GM12873 (cell line): ENCODE measurements around the gene RAP1GAP2.

Source experiments
- CTCF ChIP-seq: IDR thresholded peaks from 2 replicates; pipeline ENCODE4 v1.5.1; 2012; ENCODE audit warnings: low read depth, mild to moderate bottlenecking, moderate library complexity, low read length, control low read depth; ENCODE audit not compliant: insufficient read depth; ENCODE audit errors: missing control alignments

Gene RAP1GAP2

DNA sequence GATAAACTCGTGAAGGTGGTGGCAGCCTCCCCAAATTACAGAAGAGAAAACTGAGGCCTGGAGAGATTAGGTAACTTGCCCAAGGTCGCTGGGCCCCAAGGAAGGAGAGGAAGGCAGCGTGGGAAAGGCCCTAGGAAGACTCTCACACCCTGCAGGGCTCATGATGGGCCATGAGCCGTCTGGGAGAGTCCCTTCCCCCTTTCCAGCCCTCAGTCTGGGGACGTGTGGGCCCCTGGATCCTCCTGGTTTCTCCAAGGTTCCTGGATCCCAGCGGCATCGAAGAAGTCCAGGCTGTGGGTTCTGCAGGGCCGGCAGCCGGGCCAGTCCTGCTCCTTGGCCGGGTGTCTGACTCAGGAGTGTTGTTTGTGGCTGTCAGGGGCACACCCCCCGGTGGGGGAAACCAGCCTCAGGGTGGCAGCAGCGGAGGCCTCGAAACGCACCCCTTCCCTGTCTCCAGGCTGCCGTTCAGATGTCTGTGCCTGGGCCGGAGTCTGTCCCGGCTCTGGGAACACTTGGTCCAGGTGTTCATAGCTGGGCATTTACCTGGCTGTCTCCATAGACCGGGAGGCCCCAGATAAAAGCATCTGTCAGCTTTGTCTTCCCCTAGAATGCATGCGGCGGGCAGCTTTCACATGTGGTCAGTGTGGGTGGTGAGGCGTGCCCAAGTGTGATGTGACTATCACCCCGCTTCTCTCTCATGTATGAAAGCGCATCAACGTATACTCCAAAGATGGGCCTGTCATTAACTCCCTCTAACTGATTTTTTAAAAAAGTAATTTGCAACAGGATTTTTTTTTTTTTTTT lies 3.7 kb upstream of the RAP1GAP2 start:
- TF ChIP-seq CTCF: no peak

DNA sequence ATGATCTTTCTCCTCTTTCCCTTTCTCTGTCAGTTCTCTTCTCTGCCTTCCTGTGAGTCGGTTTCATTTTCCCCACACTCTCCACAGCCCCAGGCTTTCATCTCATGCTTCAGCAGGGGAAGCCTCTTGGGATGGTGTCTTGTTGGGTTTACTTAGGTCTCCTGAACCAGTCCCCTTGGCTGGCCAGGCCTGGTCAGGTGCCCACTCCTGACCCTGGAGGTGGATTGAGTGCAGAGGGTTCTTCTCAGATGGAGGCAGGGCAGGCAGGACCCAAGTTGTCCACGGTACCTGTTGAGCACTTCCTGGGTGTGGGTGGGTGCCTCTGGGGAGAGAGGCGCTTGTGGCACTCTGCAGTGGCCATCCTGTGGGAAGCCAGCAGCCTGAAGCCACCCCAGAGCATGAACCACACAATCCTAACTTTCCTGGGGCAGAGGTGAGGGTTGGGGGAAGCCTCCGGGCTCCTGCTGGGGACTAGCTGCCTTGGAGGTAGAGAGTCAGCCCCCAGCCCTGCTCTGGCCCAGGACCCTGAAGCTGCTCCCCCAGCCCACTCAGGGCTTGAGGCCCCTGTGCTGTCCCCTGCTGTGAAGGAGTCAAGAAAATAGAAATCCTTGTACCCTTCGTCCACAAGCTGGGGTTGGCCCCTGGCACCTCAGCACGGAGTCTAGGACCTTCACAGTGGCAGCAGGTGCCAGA lies 2.0 kb upstream of the RAP1GAP2 start:
- no peak for TF ChIP-seq CTCF

GRCh38 chr17:2795441-2796163 lies 636 bp upstream of the RAP1GAP2 start:
- no peak for TF ChIP-seq CTCF

DNA sequence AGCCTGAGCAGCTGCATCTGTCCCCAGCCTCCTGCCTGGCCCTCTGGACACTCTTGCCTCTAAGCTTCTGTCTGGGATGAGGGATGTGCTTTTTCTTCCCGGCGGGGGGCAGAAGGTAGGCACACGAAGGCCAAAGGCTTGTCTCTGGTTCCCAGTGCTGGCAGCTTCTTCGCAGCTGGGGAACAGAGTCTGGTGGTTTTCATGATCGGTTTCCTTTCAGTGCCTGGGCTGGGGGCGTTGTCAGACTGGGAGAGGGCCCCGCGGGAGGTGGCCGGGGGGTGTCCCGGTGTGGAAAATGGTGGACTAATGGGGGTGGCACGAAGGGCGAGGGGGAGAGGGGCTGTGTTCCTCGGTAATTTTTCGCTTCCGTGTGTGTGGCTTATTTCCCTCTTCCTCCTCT lies 988 bp downstream of the RAP1GAP2 start:
- no peak for TF ChIP-seq CTCF

DNA sequence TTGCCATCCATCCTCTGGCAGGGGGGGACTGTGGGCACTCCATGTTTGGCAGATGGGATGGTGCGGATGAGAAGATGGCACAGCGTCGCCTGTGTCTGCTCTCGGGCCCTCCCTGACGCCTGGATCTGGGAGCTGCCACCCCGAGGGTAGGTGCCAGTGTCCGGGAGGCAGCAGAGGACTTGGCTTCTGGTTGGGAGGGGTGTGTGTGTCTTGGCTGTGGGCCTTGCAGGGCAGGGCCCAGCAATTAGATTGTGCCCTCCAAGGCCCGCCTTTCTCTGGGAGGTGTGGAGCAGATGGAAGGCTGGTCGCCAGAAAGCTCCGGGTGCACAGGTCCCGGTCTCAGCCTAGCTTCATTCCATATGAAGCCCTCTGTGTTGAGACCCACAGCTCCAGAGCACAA lies 1.4 kb downstream of the RAP1GAP2 start:
- TF ChIP-seq CTCF: no peak

DNA sequence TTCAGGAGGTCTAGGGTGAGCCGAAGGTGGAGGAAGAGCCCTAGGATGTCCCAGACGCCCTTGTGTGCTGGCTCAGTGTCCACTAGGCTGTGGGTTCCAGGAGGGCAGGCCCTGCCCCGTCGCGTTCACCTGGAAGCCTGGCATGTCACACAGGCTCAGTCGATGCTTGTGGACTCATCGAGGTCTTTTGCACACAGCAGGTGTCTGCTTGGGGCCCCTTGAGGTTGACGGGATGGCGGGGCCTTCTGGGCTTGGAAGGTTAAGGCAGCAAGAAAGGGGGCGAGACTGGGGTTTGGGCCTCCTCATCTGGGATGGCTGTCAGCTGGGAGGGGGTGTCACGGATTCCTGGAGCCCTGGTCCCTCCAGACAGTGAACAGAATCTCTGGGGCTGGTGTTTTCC lies 1.9 kb downstream of the RAP1GAP2 start:
- no peak for TF ChIP-seq CTCF

DNA sequence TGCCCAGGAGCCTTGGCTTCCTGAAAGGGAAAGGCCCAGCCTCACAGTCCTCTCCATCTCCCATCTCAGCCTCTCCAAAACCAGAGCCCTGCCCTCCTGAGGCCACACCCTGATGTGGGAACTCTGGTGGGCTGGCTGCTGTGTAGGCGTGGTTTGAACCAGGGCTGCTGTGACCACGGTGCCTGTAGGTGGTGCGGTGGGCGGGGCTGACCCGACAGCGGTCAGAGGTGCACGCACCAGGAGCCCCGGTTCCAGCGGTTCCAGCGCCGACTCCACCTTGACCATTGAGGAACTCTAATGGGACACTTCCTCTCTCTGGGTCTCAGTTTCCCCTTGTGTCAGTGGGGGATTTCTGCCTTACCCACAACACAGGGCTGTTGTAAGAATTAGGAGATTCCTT lies 2.4 kb downstream of the RAP1GAP2 start:
- no peak for TF ChIP-seq CTCF
